Tibial nerve (tissue), 4 donors: Measurements from ENCODE around the gene SCAF11. TPM values are rescaled to one million over a fixed set of nuclear protein-coding genes. Genes with fewer than 3 reads are reported as not detected.

Source experiments
- DNase-seq, 2 donors: peaks; one replicate each; pipeline ENCODE4 v3.0.0-alpha.2; 2019; ENCODE audit warnings: low spot score in 2 of 2
- H3K27ac ChIP-seq, 4 donors: fragments of 200-600 bp; sonication (generic) in 3 of 4; one replicate each; pipeline ENCODE4 v1.5.1; 2017 to 2019; ENCODE audit warnings: mild to moderate bottlenecking in 1 of 4
- H3K27me3 ChIP-seq, 2 donors: fragments of 200-600 bp; sonication (generic) in 1 of 2; one replicate each; pipeline versions ENCODE4 v1.5.1 to v1.6.0; 2017 to 2019
- H3K36me3 ChIP-seq, 3 donors: fragments of 200-600 bp; sonication (generic); one replicate each; pipeline ENCODE4 v1.5.1; 2018 to 2019
- H3K4me1 ChIP-seq, 4 donors: fragments of 200-600 bp; sonication (generic) in 3 of 4; one replicate each; pipeline ENCODE4 v1.5.1; 2017 to 2019
- H3K4me3 ChIP-seq, 4 donors: fragments of 200-600 bp; sonication (generic) in 3 of 4; one replicate each; pipeline ENCODE4 v1.5.1; 2017 to 2019; ENCODE audit warnings: mild to moderate bottlenecking in 1 of 4, moderate library complexity in 1 of 4
- H3K9me3 ChIP-seq, 4 donors: fragments of 200-600 bp; sonication (generic) in 3 of 4; one replicate each; pipeline ENCODE4 v1.5.1; 2017 to 2019
- EP300 ChIP-seq, 2 donors: sonication (generic); formaldehyde crosslinking; IDR thresholded peaks; one replicate each; pipeline ENCODE4 v1.6.1; 2017; ENCODE audit warnings: antibody characterized with exemption in 2 of 2, mild to moderate bottlenecking in 1 of 2
- POLR2A ChIP-seq, 2 donors: fragments of 450-650 bp; IDR thresholded peaks; one replicate each; pipeline ENCODE4 v1.6.1; 2017; ENCODE audit warnings: antibody characterized with exemption in 2 of 2, mild to moderate bottlenecking in 2 of 2, moderate library complexity in 2 of 2
- WGBS, 2 donors: methylation state at CpG; one replicate each; pipeline ENCODE4 v1.1.5; 2018; 5-methylcytosine and 5-hydroxymethylcytosine counted together
- total RNA-seq, 4 donors: library from RNA; depleted of rRNA; stranded (reverse); fragments of >200 nt; gene quantifications; one replicate each; pipeline ENCODE4 v1.1.0, GENCODE V29; 2016
- TF ChIP-seq, protein P1 (sequence below), 5 experiments: fragments of 200-600 bp in 3 of 5; fragments of 450-650 bp in 2 of 5; sonication (generic) in 3 of 5; IDR thresholded peaks; one replicate each; pipeline ENCODE4 v1.5.1; 2016 to 2019; ENCODE audit warnings: antibody characterized with exemption in 5 of 5, mild to moderate bottlenecking in 3 of 5, moderate library complexity in 2 of 5

The SCAF11 gene
- total RNA-seq, 4 donors from 2014 or later = 114 to 169 (median 144) TPM

DNA sequence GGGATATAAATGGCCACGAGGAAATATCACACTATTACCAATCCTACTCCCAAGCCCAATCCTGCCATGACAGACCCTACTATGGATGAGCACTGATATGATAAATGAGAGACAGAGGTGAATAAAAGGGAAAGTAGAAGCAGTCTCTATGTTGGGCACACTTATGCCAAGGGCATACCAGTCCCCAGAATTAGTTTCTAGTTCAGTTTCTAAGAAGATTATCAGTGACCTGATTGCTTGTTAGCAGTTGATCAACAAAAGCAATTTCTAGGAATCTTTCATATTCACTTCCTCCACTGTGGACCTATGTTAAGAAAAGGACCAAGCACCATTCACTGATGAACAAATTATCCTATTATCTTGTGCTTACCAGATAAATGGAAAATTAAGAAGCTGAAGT is 20.0 kb downstream of the SCAF11 start:
- Histone ChIP-seq H3K9me3 (no peaks in the 10 kb centered on the region), H3K4me1 (peaks cover 0 to 72% (median 20%) of the 10 kb centered on the region in 4 donors), H3K4me3 (no peak overlapping the region), H3K27ac (no peak overlapping the region), H3K36me3 (peaks cover 0 to 14% (median 0%) of the 10 kb centered on the region in 3 donors), H3K27me3 (no peaks in the 10 kb centered on the region)
- WGBS, 2 donors = 96 to 100% methylated on average over 1 of the region's 1 CpG
- DNase-seq = no peak
- TF ChIP-seq POLR2A (IDR thresholded peaks at IDR 0.05) = no peak
- no peak for TF ChIP-seq EP300 (IDR thresholded peaks at IDR 0.05)
- TF ChIP-seq, protein P1, sequence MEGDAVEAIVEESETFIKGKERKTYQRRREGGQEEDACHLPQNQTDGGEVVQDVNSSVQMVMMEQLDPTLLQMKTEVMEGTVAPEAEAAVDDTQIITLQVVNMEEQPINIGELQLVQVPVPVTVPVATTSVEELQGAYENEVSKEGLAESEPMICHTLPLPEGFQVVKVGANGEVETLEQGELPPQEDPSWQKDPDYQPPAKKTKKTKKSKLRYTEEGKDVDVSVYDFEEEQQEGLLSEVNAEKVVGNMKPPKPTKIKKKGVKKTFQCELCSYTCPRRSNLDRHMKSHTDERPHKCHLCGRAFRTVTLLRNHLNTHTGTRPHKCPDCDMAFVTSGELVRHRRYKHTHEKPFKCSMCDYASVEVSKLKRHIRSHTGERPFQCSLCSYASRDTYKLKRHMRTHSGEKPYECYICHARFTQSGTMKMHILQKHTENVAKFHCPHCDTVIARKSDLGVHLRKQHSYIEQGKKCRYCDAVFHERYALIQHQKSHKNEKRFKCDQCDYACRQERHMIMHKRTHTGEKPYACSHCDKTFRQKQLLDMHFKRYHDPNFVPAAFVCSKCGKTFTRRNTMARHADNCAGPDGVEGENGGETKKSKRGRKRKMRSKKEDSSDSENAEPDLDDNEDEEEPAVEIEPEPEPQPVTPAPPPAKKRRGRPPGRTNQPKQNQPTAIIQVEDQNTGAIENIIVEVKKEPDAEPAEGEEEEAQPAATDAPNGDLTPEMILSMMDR (IDR thresholded peaks at IDR 0.05) = no peak

DNA sequence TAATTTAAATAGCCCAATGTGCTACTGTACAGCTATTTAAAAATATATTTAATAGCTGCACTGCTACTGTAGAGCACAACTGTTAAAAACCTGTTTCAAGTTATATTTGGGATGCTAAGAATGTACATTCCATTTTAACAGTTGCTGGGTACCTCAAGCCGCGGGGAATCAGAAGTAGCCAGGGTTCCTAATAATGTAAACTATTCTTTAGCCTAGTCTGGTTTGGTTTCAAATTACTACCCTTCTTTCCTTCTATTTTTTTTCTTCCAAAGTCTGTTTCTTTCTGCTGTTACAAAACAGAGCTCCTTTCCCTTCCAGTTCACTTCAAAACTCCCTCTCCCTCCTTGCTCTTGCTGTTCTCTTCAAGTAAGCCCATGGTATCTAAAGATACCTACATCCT is 21.3 kb downstream of the SCAF11 start:
- Histone ChIP-seq H3K36me3 (peaks cover 0 to 11% (median 0%) of the 10 kb centered on the region in 3 donors), H3K9me3 (no peaks in the 10 kb centered on the region), H3K4me1 (peaks cover 0 to 79% (median 20%) of the 10 kb centered on the region in 4 donors), H3K27me3 (no peaks in the 10 kb centered on the region), H3K4me3 (no peak overlapping the region), H3K27ac (no peak overlapping the region)
- WGBS, 2 donors = 23 to 24% methylated on average over 2 of the region's 2 CpGs
- DNase-seq = no peak
- TF ChIP-seq POLR2A (IDR thresholded peaks at IDR 0.05) (no peak), EP300 (IDR thresholded peaks at IDR 0.05) (no peak)
- TF ChIP-seq, protein P1 (IDR thresholded peaks at IDR 0.05) = no peak

DNA sequence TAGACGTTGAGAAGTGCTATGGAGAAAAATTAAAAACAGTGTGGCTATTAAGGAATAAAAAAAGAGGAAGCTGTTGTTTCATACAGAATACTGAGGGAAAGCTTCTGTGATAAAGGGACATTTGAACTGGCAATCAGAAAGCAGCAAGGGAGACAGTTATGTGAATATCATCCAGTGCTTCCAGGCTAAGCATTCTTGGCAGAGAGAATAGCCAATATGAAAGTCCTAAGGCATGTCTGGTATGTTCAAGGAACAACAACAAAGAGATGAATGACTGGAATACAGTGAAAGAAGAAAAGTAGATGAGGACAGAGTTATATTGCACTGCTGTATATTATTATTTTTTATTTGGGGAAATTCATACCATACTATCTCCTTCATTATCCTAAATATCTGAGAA is 23.9 kb downstream of the SCAF11 start:
- no peak for DNase-seq

DNA sequence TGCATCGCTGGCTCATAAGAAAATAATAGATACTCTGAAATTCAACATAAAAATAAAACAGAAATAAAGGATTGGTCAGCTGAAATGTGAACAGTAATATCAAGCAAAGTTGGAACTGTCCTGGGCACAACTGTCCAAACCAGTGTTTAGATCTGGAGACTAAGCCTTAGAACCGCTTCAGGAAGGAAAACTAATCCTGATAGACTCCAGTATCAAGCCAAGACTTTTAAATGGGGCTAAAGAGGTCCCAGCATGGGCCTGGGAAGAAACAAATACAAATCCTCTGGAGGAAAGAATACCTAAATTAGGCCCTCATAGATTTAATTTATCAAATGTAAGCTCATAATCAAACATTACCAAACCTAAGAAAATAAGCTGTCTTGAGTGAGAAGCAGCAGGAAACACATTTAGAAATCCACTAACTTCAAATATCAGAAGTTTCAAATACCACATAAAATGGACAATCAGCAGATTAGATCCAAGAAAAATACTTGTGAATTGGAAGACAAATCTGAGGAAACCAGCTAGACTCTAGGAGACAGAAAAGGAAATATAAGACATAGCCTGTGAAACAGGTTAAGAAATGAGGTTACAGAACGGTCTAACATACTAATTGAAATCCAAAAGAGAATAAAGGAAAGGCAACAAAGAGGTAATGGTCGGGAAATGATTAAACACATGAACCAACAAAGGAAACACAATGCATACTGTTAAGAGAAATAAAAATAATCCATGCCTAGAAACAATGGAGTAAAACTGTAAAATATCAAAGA is 27.6 kb downstream of the SCAF11 start:
- H3K27ac ChIP-seq = no peak overlapping the region
- H3K4me3 ChIP-seq = no peak overlapping the region
- no peak for TF ChIP-seq POLR2A (IDR thresholded peaks at IDR 0.05)
- TF ChIP-seq EP300 (IDR thresholded peaks at IDR 0.05) = no peak
- TF ChIP-seq, protein P1 (IDR thresholded peaks at IDR 0.05) = no peak
- no peaks in the 10 kb centered on the region for H3K27me3 ChIP-seq
- 84 to 88% methylated on average over 4 of the region's 4 CpGs for WGBS, 2 donors
- H3K4me1 ChIP-seq = peaks cover 0 to 50% (median 16%) of the 10 kb centered on the region in 4 donors
- H3K9me3 ChIP-seq = peaks cover 0 to 6% (median 0%) of the 10 kb centered on the region in 4 donors
- DNase-seq = no peak
- peaks cover 0 to 30% (median 0%) of the 10 kb centered on the region in 3 donors for H3K36me3 ChIP-seq

More for the DNA sequence above, 23.9 kb downstream of the SCAF11 start:
- no peak overlapping the region for H3K4me3 ChIP-seq
- WGBS, 2 donors = 6 to 10% methylated on average over 1 of the region's 1 CpG
- H3K9me3 ChIP-seq = peaks cover 0 to 6% (median 0%) of the 10 kb centered on the region in 4 donors
- no peak for TF ChIP-seq EP300 (IDR thresholded peaks at IDR 0.05)
- TF ChIP-seq, protein P1 (IDR thresholded peaks at IDR 0.05) = no peak
- TF ChIP-seq POLR2A (IDR thresholded peaks at IDR 0.05) = no peak
- H3K36me3 ChIP-seq = peaks cover 0 to 25% (median 0%) of the 10 kb centered on the region in 3 donors
- peaks cover 0 to 65% (median 16%) of the 10 kb centered on the region in 4 donors for H3K4me1 ChIP-seq
- no peaks in the 10 kb centered on the region for H3K27me3 ChIP-seq
- peak overlapping the region in 2 of 4 donors; percentile 4 to 27 for H3K27ac ChIP-seq

DNA sequence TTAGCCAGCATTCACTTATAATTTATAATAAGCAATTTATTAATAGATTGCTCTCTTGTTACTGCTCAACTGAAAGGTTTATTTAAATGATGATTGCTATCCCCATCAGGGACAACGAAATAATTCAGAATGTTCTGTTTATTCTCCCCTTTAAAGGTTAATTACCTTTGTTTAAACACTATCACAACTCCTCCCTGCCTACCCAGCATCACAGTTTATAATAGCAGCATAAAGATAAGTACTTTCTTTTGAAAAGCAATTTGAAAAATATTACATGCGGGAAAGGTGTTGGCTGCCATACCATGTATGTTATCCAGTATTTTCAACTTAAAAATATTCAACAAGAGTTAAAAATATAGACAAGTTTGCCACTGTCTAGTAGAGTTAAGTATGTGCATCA is 30.6 kb downstream of the SCAF11 start:
- TF ChIP-seq EP300 (IDR thresholded peaks at IDR 0.05) = no peak
- TF ChIP-seq, protein P1 (IDR thresholded peaks at IDR 0.05) = no peak
- TF ChIP-seq POLR2A (IDR thresholded peaks at IDR 0.05) = no peak
- Histone ChIP-seq H3K36me3 (peaks cover 0 to 30% (median 0%) of the 10 kb centered on the region in 3 donors), H3K27me3 (no peaks in the 10 kb centered on the region), H3K4me3 (no peak overlapping the region), H3K9me3 (peaks cover 0 to 6% (median 0%) of the 10 kb centered on the region in 4 donors), H3K27ac (no peak overlapping the region), H3K4me1 (peaks cover 0 to 20% (median 0%) of the 10 kb centered on the region in 4 donors)
- DNase-seq = no peak
- WGBS, 2 donors = 78 to 81% methylated on average over 2 of the region's 2 CpGs
